ENCODE measurements around the gene TP53TG5.

DNA sequence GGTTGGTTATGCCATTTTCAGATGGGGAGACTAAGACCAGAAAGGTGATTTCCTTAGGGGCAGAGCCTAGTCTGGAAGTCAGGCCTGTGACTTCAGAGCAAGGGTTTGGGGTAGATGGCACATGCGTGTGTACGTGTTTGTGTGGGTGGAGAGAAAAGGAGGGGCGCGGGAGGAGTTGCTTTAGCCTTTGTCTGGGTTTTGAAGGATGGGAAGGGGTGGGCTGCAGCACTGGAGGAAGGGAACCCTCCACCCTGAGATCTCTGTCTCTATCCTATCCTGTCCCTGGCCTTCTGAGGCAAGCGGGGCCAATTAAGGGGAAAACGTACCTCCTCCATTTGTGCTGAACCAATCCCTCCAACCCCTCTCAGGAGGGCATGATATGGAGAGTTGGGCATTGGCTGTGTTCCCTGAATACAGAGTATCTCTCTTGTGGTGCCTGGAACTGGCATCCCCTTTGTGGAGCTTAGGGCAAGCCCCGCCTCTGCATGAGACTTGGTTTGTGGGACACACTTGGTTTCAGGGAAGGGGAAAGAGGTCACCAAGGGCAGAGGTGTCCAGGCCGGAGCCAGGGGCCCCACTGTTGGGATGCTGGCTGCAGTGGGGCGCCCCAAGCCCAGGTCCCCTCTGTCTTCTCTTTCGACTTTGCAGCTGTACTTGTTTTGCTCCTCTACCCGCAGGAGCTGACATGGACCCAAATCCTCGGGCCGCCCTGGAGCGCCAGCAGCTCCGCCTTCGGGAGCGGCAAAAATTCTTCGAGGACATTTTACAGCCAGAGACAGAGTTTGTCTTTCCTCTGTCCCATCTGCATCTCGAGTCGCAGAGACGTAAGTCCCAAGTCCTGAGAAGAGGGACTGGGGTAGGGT lies 29.9 kb upstream of the TP53TG5 start, which contains the start of gene DBNDD2:
- TF ChIP-seq ZNF473 (tag by site-specific recombination; IDR thresholded peaks at IDR 0.05) (no peak), ZNF274 (IDR thresholded peaks at IDR 0.05; ENCODE audit: low read length) (no peak), ZNF274 (tag by site-specific recombination; IDR thresholded peaks at IDR 0.05; ENCODE audit: borderline replicate concordance) (no peak), ZNF501 (tag by site-specific recombination; IDR thresholded peaks at IDR 0.05) (no peak), ZNF24 (tag by site-specific recombination; IDR thresholded peaks at IDR 0.05) (no peak), ZNF140 (tag by site-specific recombination; IDR thresholded peaks at IDR 0.05) (no peak), ZNF558 (tag by site-specific recombination; IDR thresholded peaks at IDR 0.05) (no peak), ZNF629 (tag by site-specific recombination; IDR thresholded peaks at IDR 0.05) (no peak), BCL11A (tag by site-specific recombination; IDR thresholded peaks at IDR 0.05; ENCODE audit: low read depth) (no peak), MYNN (tag by site-specific recombination; IDR thresholded peaks at IDR 0.05; ENCODE audit: borderline replicate concordance) (no peak), ZNF416 (tag by site-specific recombination; IDR thresholded peaks at IDR 0.05) (no peak)
- TF ChIP-seq, protein P1, sequence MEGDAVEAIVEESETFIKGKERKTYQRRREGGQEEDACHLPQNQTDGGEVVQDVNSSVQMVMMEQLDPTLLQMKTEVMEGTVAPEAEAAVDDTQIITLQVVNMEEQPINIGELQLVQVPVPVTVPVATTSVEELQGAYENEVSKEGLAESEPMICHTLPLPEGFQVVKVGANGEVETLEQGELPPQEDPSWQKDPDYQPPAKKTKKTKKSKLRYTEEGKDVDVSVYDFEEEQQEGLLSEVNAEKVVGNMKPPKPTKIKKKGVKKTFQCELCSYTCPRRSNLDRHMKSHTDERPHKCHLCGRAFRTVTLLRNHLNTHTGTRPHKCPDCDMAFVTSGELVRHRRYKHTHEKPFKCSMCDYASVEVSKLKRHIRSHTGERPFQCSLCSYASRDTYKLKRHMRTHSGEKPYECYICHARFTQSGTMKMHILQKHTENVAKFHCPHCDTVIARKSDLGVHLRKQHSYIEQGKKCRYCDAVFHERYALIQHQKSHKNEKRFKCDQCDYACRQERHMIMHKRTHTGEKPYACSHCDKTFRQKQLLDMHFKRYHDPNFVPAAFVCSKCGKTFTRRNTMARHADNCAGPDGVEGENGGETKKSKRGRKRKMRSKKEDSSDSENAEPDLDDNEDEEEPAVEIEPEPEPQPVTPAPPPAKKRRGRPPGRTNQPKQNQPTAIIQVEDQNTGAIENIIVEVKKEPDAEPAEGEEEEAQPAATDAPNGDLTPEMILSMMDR (tag by site-specific recombination; IDR thresholded peaks at IDR 0.05): no peak
- TF ChIP-seq, protein P2, sequence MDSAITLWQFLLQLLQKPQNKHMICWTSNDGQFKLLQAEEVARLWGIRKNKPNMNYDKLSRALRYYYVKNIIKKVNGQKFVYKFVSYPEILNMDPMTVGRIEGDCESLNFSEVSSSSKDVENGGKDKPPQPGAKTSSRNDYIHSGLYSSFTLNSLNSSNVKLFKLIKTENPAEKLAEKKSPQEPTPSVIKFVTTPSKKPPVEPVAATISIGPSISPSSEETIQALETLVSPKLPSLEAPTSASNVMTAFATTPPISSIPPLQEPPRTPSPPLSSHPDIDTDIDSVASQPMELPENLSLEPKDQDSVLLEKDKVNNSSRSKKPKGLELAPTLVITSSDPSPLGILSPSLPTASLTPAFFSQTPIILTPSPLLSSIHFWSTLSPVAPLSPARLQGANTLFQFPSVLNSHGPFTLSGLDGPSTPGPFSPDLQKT (IDR thresholded peaks at IDR 0.05; ENCODE audit: borderline replicate concordance, low read depth, low read length): no peak
- TF ChIP-seq, protein P3, sequence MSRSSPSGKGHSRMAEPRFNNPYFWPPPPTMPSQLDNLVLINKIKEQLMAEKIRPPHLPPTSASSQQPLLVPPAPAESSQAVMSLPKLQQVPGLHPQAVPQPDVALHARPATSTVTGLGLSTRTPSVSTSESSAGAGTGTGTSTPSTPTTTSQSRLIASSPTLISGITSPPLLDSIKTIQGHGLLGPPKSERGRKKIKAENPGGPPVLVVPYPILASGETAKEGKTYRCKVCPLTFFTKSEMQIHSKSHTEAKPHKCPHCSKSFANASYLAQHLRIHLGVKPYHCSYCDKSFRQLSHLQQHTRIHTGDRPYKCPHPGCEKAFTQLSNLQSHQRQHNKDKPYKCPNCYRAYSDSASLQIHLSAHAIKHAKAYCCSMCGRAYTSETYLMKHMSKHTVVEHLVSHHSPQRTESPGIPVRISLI (tag by site-specific recombination; IDR thresholded peaks at IDR 0.05): no peak
- TF ChIP-seq, protein P4, sequence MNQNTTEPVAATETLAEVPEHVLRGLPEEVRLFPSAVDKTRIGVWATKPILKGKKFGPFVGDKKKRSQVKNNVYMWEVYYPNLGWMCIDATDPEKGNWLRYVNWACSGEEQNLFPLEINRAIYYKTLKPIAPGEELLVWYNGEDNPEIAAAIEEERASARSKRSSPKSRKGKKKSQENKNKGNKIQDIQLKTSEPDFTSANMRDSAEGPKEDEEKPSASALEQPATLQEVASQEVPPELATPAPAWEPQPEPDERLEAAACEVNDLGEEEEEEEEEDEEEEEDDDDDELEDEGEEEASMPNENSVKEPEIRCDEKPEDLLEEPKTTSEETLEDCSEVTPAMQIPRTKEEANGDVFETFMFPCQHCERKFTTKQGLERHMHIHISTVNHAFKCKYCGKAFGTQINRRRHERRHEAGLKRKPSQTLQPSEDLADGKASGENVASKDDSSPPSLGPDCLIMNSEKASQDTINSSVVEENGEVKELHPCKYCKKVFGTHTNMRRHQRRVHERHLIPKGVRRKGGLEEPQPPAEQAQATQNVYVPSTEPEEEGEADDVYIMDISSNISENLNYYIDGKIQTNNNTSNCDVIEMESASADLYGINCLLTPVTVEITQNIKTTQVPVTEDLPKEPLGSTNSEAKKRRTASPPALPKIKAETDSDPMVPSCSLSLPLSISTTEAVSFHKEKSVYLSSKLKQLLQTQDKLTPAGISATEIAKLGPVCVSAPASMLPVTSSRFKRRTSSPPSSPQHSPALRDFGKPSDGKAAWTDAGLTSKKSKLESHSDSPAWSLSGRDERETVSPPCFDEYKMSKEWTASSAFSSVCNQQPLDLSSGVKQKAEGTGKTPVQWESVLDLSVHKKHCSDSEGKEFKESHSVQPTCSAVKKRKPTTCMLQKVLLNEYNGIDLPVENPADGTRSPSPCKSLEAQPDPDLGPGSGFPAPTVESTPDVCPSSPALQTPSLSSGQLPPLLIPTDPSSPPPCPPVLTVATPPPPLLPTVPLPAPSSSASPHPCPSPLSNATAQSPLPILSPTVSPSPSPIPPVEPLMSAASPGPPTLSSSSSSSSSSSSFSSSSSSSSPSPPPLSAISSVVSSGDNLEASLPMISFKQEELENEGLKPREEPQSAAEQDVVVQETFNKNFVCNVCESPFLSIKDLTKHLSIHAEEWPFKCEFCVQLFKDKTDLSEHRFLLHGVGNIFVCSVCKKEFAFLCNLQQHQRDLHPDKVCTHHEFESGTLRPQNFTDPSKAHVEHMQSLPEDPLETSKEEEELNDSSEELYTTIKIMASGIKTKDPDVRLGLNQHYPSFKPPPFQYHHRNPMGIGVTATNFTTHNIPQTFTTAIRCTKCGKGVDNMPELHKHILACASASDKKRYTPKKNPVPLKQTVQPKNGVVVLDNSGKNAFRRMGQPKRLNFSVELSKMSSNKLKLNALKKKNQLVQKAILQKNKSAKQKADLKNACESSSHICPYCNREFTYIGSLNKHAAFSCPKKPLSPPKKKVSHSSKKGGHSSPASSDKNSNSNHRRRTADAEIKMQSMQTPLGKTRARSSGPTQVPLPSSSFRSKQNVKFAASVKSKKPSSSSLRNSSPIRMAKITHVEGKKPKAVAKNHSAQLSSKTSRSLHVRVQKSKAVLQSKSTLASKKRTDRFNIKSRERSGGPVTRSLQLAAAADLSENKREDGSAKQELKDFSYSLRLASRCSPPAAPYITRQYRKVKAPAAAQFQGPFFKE (tag by site-specific recombination; IDR thresholded peaks at IDR 0.05; ENCODE audit: borderline replicate concordance): no peak

All from HEK293 (cell line).